NCI-H2196 (cell line): ENCODE measurements around the gene ACOT2.
"Not testable (repeated sequence)": the region's sequence is repeated elsewhere in the genome, so short reads cannot be mapped to it uniquely, and the experiment has no call there.

Experiments
- DNase-seq: peaks from one replicate; lab custom pipeline; 2025; ENCODE audit not compliant: unreplicated experiment; lab: John Stamatoyannopoulos, UW

The ACOT2 gene

GRCh38 chr14:73569185-73569958 is at the start of gene ACOT2:
ACOT2 (plus strand) TSS chr14:73569213; CDS start chr14:73569241, 28 bp downstream.
- peak; percentile 83 for DNase-seq

DNA sequence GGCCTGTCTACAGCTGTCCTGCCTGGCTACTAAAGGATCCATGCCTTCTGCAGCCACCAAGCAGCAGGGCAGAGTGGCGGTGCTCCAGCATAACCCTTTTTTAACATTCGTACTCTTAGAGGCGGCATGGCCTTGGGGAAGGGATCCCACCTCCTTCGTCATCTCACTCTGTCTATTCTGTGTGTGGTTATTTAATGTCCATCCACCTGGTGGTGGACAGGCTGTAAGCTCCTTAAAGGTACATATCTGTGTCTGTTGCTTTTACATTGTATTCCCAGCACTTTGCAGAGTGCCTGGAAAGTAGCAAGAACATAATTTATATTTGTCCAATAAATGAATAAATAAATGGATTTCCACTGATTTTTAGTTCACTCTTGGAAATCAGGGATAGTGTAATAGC is 47.8 kb upstream of the ACOT2 start:
- no peak for DNase-seq

DNA sequence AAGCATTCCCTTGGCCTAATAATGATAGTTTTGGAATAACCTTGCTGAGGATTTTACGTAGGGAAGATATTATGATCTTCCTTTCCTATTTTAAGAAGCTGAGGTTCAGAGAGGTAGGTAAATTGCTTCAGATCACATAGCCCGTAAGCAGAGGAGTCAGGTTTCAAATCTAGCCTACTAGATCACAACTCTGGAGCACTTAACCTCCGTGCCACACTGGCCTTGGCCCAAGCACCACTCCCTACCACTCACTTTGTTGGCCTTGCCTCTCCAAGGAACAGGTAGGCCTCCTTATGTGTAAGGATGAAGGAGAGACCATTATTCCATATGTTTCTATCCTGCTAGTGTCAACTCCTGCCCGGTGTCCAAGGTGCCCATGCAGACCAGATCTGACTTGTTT is 44.5 kb upstream of the ACOT2 start:
- DNase-seq = no peak

- peak; percentile 71 for DNase-seq
These were observed 42.7 kb upstream of the ACOT2 start for GRCh38 chr14:73526036-73526984.

DNA sequence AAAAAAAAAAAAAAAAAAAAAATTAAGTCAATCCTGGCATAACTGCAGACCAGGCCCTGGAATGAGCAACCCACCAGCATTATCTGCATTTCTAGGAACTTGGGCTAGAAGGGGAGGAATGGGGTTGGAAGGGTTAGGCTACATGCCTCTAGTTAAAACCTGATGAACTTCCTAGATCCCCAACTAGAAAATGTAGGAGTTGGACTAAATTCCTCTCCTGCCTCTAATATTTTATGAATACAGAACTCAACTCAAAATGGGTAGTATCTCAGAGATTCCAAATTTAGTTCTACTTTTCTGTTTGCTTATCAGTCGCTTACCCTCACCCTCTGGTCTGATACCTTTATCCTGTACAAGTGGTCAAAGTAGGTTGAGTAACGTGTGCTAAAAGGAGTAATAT is 39.7 kb upstream of the ACOT2 start:
- DNase-seq = not testable (repeated sequence)

DNA sequence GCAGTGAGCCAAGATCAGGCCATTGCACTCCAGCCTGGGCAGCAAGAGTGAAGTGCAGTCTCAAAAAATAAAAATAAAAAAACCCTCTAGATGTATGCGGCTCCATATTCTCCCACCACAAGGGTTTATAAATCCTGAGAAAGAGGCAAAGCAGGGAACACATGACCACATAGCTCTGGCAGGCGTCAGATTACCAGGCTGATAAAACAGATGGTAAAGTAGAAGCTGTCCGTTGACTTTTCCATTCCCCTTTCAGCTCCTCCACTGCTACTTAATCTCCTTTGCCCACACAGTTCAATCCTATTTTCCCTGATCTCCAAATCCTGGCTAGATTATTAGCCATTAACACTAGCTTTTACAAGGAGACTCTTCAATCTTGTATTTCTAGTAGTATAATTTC is 37.0 kb upstream of the ACOT2 start:
- DNase-seq = not testable (repeated sequence)

GRCh38 chr14:73537244-73538045 is 31.6 kb upstream of the ACOT2 start:
- DNase-seq = peak; percentile 45

DNA sequence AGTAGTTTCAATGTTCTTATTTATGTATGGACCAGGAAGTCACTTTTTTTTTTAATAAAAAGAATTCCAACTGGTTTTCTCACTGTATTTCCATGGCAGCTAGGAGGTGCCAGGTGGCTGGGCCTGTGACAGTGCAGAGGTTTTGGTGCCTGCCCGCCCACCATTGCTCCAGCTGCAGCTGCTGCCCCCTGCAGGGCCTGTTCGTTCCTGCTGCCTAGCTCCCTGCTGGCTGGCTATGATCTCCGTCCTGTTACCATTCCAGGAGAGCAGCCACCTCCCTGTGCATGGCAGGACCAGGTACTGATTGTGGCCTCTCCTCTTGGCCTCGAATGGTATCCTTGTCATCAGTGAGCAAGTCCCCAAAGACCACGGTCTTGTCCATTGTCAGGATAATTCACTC is 30.0 kb upstream of the ACOT2 start:
- not testable (repeated sequence) for DNase-seq

DNA sequence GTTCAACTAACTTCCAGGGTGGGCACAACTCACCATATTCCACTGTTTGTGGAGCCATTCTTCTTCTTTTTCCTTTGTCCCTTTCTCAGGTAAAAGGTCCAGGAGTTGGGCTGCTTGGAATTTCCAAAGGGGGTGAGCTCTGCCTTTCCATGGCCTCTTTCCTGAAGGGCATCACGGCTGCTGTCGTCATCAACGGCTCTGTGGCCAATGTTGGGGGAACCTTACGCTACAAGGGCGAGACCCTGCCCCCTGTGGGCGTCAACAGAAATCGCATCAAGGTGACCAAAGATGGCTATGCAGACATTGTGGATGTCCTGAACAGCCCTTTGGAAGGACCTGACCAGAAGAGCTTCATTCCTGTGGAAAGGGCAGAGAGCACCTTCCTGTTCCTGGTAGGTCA is 26.1 kb upstream of the ACOT2 start:
- DNase-seq = not testable (repeated sequence)

GRCh38 chr14:73545353-73545752 is 23.7 kb upstream of the ACOT2 start:
- DNase-seq = not testable (repeated sequence)

GRCh38 chr14:73549097-73549496 is 19.9 kb upstream of the ACOT2 start:
- not testable (repeated sequence) for DNase-seq

DNA sequence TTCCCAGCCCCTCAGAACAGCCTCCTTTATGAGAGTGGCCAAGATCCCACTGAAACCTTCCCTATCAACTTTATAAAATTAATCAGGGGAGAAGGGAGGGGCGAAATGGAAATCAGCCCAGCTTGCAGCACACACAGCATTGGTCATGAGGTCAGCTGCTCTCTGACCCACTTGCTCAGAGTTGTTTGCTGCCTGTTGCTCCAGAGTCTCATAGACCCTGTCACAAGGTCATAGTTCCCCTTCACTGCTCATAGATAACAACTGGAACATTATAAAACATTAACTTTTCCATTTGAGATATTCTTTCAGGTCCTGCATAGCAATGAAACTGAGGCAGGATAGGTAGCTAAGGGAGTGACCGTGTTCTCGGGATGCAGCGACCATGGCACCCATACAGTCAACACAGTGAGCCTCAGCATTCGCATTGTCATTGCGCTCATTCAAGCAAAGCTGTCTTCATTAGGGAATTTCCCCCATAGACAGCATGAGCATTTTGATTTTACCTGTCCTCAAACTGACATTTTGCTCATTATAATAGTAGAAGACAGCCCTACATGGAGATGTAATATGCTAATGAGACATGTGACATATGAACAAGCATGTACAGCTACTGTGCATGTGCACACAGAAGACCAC is 19.0 kb upstream of the ACOT2 start:
- not testable (repeated sequence) for DNase-seq

GRCh38 chr14:73553845-73554244 is 15.2 kb upstream of the ACOT2 start:
- no peak for DNase-seq

- DNase-seq = not testable (repeated sequence)
These were observed 11.8 kb upstream of the ACOT2 start for GRCh38 chr14:73557201-73557600.

- not testable (repeated sequence) for DNase-seq
These were observed 10.8 kb upstream of the ACOT2 start for GRCh38 chr14:73558238-73558637.

GRCh38 chr14:73562256-73562655 is 6.8 kb upstream of the ACOT2 start:
- DNase-seq = not testable (repeated sequence)

DNA sequence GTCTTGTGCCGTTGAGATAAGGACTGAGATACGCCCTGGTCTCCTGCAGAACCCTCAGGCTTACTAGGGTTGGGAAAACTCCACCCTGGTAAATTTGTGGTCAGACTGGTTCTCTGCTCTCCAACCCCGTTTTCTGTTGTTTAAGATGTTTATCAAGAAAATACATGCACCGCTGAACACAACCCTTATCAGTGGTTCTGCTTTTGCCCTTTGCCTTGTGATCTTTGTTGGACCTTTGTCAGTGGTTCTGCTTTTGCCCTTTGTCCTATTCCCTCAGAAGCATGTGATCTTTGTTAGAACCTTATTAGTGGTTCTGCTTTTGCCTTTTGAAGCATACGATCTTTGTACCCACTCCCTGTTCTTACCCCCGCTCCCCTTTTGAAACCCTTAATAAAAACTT is 6.3 kb upstream of the ACOT2 start:
- DNase-seq = not testable (repeated sequence)

DNA sequence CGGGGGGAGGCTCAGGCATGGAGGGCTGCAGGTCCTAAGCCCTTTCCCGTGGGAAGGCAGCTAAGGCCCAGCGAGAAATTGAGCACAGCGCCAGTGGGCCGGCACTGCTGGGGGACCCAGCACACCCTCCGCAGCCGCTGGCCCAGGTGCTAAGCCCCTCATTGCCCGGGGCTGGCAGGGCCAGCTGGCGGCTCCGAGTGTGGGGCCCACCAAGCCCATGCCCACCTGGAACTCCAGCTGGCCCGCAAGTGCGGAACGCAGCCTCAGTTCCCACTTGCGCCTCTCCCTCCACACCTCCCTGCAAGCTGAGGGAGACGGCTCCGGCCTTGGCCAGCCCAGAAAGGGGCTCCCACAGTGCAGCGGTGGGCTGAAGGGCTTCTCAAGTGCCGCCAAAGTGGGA is 2.6 kb upstream of the ACOT2 start:
- not testable (repeated sequence) for DNase-seq

- not testable (repeated sequence) for DNase-seq
These were observed 2.1 kb upstream of the ACOT2 start for GRCh38 chr14:73566935-73567334.

GRCh38 chr14:73567358-73567757 is 1.7 kb upstream of the ACOT2 start:
- no peak for DNase-seq
